Activated CD8-positive, alpha-beta memory T cell treated with anti-CD3 and anti-CD28 coated beads for 48 hours (primary cell): ENCODE results near the gene DMRTA1.
"Not testable (repeated sequence)": the region's sequence is repeated elsewhere in the genome, so short reads cannot be mapped to it uniquely, and the experiment has no call there.

ENCODE experiments used
- DNase-seq, 3 experiments: peaks; one replicate each; pipeline ENCODE4 v3.0.0-alpha.2; 2020; ENCODE audit warnings: low read depth in 2 of 3, low spot score in 2 of 3

DMRTA1 gene

DNA sequence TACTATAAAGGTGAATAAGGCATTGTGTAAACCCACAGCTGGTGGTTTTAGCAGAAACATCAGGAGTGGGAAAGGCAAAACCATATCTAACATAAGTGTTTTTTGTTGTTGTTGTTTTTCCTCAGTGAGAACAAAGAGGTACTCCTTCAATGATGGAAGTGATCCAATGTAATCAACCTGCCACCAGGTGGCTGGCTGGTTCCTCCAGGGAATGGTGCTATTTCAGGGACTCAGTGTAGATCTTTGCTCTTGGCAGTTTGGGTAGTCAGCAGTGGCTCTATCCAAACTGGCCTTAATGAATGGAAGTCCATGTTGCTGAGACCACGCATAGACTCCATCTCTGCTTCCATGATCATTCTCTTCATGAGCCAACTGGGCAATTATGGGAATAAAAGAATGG, 10.8 kb downstream of the DMRTA1 start:
- no peak for DNase-seq

- DNase-seq = no peak
Observed at GRCh38 chr9:22463205-22463604, 16.6 kb downstream of the DMRTA1 start.

DNA sequence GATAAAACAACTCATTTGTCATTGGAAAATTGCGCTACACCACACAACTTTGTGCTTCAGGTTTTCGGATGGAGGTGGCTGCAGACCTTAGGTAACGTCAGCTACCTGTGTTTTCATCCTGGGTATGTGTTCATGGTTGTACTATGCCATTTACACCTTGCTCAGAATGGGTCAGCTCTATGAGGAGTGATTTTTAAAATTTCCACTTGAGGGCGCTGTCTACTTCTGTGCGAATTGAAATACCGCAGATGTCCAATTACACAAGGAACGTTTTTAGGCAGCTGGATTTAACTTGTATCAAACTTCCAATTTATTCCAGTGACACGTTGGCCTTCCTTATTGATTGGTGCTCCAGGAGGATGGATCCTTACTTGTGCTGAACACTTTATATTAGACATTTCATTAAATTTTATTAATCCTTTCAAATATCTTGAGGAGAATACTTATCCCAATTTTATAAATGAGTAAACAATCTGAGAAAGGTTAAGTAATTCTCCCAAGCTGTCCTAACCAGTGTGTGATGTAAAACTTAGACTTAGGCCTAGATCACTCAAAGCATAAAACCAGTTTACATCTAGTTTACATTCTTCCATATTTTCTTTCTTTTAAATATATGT, 23.4 kb downstream of the DMRTA1 start:
- DNase-seq = no peak

DNA sequence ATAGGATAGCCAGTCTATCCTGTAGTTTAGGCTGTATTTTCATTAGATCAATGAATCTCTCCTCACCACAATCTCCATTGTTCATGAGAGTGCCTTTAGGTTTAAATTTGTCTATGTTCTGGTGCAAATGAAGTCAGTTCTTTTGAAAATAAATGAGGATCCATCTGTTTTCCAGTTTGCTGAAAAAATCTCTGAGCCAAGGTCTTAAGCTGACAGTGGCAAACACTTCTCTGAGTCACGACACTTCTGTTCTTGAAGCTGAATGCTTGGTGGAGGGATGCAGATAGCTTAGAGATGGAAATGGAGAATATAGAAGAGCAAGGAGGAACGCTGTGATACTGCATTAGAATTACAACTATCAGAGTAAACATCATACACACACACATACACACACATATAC, 34.9 kb downstream of the DMRTA1 start:
- DNase-seq = no peak

- DNase-seq = no peak
Observed at GRCh38 chr9:22483528-22484070, 37.0 kb downstream of the DMRTA1 start.

DNA sequence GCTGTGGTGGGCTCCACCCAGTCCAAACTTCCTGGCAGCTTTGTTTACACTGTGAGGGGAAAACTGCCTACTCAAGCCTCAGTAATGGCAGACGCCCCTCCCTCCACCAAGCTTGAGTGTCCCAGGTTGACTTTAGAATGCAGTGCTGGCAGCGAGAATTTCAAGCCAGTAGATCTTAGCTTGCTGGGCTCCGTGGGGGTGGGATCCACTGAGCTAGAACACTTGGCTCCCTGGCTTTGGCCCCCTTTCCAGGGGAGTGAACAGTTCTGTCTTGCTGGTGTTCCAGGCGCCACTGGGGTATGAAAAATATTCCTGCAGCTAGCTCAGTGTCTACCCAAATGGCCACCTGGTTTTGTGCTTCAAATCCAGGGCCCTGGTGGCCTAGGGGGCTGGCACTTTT, 49.6 kb downstream of the DMRTA1 start:
- not testable (repeated sequence) for DNase-seq
